GM19324 (cell line): ENCODE results near the gene PCNX1.

Experiments
- ATAC-seq: cut with Tn5 transposase; IDR thresholded peaks from one replicate; pipeline ENCODE4 v1.9.1; 2021; ENCODE audit warnings: mild to moderate bottlenecking, moderate library complexity; ENCODE audit not compliant: unreplicated experiment, low FRiP score

Gene PCNX1

DNA sequence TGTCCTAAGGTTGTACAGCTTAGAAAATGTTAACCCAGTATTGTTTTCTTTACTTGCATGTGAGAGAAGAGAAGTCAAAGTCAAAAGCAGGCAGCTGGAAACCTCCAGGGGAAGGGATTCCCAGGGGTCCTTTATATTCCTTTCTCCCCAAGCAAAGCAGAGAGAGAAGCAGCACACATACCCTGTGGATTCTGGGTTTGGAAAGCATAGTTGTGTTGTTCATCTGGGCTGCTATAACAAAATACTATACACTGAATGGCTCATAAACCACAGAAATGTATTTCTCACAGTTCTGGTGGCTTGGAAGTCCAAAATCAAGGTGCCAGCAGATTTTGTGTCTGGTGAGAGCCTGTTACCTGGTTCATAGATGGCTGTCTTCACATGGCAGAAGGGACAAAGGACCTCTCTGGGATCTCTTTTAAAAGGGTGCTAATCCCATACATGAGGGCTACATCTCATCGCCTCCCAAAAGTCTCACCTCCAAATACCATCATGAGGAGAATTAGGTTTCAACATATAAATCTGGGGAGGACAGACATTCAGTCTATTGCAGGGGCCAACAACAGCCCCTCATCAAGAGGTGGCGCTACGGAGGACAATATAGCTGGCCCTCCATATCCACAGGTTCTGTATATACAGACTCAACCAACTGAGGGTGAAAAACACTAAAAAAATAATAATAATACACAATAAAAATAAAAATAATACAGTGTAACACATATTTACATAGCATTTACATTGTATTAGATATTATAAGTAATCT, 19.3 kb upstream of the PCNX1 start:
- ATAC-seq, result no peak

DNA sequence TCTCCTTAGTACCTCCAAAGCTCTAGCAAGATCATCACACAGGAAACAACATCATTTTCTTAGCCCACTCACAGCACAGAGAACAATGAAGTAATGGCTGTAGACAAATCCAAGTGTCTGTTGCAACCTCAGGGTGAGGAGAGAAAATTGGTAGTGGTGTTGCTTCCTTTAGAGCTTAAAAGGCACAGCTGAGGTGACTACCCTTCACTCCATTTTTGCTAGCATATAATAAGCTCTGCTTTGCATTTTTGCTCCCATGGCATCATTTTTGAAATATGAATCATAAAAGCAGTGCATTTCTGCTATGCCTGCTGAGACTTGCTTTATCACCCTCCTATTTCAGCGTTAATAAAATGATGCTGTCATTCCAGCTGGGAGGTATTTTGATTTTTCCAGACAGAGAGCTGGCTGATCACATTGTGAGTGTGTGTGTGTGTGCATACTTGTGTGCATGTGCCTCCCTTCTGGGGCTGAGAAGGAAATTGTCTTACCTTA, 18.5 kb upstream of the PCNX1 start:
- no peak for ATAC-seq

DNA sequence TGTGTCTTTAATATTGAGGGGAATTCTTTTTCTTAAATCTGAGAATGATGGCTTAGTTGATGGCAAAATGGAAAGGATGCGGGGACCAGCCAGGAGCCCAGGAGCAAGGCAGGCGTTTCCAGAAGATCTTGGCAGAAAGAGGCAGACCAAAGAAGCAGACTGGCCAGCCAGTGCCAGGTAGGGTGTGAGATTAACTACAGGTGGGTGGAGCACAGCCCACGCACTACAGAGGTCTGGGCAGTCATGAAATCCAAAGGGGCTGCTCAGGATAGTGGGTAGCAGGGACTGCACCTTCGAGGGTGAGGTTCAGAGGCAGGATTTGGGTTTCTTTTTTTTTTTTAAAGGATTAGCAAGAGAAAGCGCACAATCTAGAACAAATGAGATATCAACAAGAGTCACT, 17.7 kb upstream of the PCNX1 start:
- no peak for ATAC-seq

DNA sequence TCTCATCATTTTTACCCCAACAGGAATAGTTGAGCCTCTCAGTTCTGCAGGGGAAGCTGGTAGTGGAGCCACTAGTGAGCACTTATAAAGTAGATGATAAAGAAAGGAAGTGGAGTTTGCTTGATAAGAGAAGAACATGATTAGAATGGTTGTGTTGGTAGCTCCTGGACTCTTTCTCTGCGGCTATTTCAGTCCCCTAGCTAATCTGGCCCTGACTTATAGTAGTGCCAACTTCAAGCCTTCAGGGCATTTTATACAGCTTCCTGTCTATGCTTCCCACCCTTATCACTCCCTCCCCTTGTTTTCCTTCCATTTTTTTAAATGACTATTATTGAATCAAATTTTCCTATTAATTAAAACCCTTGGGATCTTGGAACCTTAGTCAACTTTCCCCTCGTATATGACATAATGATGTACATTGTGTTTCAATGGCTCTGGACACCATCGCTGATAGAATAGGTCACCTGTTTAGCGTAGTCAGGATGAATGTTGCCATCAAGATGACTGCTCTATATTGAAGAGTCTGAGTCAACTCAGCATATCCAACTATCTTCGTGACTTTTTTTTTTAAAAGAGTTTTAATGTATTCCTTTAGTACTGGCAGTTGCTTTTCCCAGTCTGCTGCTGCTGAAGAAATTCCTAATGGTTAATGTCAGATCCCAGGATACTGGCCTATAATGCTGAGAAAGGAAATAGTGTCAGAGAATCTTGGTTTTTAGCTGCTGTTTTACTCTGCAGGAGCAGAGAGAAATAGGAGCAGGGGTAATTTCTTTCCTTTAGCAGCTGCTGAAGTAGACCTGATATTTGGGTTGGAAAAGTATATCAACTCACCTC, 16.2 kb upstream of the PCNX1 start:
- ATAC-seq, result no peak

DNA sequence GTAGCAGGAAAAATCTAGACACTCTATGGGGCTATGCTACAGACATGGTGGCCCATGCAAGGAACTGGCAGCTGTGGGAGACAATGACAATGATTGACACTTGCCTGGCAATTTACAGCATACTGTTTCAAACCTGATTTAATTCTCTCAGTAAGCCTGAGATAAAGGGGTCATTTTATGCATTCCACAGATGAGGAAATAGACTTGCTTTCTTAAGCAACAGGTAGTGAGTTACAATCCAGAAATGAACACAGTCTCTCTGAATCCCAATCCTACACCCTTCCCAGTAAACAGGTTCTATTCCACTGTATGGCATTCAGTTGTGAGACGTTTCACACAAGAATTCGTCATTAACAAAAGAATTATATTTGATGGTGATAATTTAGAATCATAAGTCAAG, 15.5 kb upstream of the PCNX1 start:
- ATAC-seq, result no peak

DNA sequence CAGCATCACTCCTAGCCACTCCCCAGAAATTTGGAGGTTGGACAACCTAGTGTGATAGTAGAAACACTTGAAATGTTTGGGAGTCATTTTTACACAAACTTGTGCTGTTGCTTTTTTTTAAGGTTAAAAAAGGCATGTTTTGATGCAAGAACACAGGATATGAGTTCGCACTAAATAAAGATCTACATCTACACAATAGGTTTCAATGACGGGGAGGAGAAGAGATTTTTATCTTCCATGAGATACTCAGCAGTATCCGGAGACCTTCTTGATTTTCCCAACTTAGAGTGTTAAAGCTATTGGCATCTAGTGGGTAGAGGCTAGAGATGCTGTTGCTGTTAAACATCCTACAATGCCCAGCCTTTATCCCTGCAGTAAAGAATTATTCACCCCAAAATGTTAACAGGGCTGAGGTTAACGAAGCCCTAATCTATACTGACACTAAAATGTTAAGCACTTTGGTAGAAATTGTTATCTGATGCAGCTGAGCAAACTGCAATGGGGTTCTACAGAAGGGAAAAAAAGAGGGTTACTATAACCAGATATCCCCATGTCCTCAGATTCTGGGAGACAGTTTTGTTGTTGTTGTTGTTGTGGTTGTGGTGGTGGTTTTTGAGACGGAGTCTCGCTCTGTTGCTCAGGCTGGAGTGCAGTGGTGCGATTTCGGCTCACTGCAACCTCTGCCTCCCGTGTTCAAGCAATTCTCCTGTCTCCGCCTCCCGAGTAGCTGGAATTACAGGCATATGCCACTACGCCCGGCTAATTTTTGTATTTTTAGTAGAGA, 14.0 kb upstream of the PCNX1 start:
- ATAC-seq, result no peak

DNA sequence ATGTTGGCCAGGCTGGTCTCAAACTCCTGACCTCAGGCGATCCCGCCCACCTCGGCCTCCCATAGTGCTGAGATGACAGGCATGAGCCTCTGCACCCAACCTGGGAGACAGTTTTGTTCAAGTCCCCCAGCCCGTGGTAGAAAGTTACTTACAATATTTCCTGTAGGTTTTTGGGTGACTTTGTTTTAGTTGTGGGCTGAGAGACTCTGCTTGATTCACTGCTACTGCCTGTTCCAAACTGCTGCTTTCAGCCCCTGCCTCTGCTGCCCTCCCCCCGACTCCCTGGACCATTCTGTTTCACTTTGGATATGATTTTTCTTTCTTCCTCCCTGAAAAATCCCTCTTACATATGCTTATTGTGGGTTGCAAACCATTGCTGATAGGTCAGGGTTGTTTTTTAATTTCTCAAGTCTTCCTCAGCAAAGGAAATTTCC, 13.4 kb upstream of the PCNX1 start:
- no peak for ATAC-seq

DNA sequence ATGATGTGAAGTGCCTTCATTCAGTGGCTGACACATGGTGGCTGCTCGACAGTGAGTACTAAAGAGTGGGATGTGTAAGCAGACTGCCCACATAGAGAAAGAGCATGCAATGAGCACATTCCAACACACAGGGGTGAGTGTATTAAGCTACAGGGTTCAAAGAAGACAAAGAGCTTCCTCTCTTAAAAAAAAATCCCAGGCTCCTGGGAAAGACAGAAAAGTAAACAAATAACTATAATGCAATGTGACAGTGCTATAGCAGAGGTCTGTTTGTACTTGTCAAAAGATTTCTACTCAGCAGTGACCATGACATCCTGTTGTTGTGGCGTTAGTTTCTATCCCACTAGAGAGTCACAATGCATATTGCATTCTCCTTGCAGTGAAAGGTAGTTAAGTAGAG, 12.4 kb upstream of the PCNX1 start:
- ATAC-seq, result no peak

DNA sequence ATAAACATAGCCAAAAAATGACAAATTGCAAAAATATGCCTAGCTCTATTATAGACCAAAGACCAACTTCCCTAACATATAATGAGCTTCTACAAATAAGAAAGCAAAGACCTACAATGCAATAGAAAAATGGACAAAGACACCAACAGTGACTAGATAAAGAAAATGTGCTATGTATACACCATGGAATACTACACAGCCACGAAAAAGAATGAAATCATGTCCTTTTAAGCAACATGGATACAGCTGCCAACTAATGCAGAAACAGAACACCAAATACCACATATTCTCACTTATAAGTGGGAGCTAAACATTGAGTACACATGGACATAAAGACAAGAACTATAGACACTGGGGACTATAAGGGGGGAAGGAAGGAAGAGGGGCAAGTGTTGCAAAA, 10.9 kb upstream of the PCNX1 start:
- ATAC-seq, result no peak

DNA sequence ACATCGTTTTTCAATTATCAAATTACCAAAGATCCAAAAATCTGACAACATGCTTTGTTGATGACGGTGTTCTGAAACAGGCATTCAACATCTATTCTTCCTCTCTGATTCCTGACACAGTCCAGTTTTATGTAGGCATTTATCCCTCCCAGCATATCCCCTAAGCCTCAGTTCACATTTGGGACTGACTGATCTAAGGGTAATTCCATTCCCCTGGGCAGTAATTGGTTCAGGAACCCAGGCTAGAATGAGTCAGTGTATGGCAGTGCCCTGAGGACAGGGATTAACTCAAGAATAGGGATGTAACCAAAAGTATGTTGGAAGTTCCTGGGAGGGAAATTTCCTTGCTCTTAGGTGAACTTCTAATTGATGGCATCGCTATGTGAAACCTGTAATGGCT, 10.3 kb upstream of the PCNX1 start:
- ATAC-seq, result no peak

DNA sequence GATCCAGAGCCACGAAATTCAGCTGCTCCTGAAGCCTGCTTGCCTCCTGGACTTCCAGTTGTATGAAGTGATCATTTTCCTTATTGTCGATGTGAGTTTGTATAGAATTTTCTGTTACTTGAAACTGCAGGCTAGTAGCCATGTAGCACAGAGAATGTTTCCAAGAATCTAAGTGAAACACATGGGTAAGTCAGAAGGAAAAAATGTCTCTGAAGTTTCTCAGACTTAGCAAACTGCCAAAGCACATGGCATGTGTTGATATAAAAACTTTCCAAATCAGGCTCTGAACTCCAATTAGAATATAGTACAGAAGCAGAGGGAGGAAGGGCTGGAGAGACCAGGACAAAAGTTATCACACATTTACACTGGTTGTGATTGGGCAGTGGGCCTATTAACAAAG, 9.8 kb upstream of the PCNX1 start:
- no peak for ATAC-seq

DNA sequence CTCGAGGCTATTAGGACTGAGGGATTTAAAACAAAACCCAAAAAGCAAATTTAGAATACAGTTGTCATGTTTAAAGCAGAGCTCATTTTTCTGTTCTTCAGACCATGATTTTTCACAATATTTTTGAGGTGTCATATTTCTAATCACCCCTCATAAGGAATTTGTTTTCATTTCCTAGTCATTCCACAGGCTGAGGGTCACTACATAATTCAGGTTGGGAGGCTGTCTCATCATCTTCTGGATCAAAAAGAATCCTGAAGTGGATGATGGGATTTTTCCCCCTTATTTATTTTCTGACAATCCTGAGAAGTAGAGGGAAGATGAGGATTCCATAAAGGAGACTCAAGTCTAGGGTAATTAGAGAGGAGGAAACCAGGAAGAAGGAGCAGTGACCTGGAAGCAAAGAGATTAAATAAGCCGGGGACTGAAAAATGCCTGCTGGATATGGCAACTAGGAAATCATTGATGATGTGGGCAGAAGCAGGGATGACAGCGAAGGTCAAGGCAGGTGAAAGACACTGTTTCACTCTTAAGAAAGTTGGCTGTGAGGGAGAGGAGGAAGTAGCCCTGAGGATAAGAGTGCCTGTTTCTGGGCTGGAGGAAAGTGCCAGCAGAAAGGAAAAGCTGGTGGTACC, 9.0 kb upstream of the PCNX1 start:
- no peak for ATAC-seq

DNA sequence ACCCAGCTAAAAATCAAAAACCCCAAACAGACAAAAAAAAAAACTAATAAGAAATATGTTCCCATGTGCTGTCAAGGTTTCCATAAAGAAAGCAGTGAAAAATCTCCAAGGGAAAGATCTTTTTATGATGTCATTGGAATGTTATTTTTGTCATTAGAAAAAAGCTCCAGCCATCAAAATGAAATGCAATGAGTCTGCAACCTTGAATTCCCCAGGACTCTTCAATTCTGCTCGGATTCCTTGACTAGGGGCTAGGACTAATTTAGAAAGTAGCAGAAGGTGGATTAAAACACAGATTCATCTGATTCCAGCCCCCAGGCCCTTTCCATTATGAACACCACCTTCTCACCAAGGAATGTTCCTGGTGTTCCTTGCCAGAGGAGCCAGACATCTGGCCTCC, 6.0 kb upstream of the PCNX1 start:
- ATAC-seq, result no peak

DNA sequence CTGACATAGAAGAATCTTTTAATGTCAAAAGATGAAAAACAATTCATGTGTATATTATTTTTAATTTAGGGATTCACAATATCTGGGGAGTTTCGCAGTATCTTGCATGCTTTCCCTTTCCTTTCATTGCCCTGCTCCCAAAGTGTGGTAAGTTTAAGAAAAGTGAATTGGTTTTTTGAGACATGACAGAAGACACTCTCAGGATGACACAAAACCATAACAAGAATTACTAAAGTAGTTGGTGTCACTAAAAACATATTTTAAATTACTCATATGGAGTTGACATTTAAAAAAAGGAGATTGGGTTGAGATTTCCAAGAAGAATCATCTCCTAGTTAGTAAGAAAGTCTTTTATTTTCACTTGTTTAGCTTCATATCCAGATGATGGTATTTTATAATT, 5.1 kb upstream of the PCNX1 start:
- no peak for ATAC-seq

DNA sequence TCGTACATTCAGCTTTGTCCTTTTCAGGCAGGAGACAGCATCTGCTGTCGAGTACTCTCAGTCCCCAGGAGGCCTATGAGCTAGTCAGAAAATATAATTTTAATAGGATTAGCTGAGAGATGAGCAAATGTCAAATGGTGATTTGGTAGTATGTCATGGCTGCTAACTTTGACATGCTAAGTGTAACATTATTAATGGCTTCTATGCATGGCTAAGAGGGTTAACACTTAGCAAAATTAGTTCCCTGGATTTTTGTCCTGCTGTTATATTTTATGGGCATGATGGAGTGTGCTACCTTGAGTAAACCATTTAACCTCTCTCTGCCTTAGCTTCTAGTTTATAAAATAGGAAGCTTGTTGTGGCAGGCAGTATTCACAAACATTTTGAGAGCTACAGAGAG, 2.9 kb upstream of the PCNX1 start:
- no peak for ATAC-seq

DNA sequence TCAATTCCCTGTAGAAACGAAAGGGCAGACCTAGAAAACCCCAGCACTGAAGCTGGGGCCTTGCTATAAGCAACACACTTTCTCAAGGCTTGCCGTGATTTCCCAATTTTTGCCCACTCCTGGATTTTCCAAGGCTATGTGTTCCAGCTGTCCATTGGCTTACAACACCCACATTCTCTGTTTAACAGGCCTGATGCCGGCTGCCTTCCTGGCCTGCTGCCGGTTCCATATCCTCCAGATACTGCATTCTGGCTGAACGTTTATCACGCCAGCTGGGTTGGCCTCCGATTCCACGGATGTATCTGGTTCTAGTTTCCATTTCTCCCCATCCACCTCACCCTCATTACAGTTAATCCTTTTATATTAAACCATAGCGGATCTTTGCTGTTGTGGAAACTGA, 2.0 kb upstream of the PCNX1 start:
- ATAC-seq, result no peak

DNA sequence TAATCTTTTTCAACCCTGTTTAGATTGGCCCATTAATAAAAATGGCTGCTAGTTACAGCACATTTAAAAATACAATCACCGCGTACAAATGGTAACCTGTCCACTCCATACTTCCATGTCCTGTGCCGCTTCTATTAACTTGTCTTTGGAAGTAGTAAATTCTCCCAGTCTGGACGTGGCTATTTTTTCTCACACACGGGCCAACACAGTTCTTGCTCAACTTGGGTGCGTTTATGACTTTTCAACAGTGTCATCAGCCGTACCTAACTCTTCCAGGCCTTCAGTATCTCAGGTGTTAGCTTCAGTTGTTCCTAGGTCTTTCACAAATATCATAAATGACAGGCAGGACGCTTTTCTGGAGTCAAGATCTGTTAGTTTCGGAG, 475 bp upstream of the PCNX1 start:
- no peak for ATAC-seq

DNA sequence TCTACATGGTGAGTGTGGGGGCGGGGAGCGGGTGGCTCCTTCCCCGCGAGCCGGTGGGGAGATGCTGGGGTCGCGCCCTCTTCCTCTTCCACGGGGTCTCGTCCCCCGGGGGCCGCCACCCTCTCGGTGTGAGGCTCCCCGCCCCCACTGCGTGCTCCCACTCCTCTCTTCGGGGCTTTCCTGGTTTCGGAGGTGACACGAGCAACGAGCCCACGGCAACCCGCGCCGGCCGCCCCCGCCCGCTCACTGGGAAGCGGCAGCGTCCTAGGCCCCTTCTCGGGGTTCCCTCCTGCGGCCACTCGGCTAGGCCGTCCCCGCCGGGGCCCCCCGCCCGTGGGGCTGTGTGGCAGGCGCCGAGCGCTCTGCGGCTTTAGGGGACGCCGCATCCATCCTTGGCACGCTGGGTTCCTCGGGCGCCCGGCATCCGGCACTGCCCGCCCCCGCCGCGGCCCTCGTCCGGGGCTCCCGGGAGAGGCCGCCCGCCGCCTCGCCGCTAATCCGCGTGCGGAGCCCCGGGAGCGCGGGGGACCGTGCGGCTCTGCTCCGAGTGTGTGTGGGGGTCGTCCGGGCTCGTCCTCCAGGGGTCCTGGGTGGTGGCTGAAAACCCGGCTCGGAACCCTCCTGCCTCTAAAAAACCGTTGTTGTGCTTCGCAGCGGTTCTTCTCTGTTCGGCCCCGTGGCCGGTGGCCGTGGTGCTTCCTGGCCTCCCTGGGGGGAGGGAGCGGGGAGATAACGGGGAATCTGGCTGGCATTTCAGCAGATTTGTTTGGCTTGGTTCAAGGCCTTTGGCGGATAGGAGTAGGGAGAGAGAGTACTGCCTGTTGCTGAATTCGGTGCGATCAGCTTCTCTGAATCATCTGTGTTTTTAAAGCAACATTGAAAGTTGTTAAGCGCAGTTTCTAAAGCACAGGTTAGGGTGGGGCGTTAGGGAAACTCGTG, 1.0 kb downstream of the PCNX1 start:
- peak; percentile 38 for ATAC-seq

DNA sequence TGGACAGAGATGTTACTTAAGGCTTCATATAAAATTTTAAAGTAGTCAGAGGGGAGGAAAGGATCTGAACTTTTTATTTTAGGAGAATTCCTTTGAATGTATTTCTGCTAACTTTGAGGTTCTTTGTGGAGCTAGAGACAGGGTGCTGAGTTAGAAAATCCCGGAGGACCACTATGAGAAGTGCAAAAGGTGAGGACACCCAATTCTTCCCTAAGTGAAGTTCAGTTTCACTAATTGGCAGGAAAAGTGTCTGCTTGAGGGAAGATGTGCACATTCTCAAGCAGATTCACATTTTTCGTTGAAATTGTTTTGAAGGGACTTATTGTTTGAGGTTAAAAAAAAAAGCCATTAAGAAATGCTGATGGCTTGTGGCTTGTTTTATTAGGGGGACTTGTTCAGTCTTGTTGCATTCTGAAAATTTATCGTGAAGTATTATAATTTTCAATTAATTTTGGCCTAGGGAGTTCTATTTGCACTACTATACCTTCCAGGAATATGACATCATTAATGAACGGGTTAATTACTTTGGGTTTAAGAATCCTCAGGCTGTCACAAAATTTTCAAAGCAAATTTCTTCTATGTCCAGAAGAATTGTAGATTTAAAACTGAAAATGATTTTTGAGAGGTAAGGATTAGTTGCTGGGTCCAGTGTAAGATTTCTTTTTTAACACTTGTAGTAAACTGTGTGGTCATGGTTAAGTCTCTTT, 1.8 kb downstream of the PCNX1 start:
- no peak for ATAC-seq
